ENCODE data around the gene HSPA8. TPM values are rescaled to one million over a fixed set of nuclear protein-coding genes. Genes with fewer than 3 reads are reported as not detected.

The HSPA8 gene
- total and polyA plus RNA-seq, 2 of the 13 experiments (the other 11 are each of a cell fraction or from before 2014, with no cell fraction given), result 936 to 2,151 TPM

GRCh38 chr11:123061403-123062157 is at the start of gene HSPA8 (continued):
- peak; percentile 58; the same call in 1 of the 2 replicates for TF ChIP-seq ZMAT3 (CRISPR knock-in tag; conservative IDR thresholded peaks at IDR 0.05)
- peak; percentile 28; the same call in 1 of the 2 replicates for TF ChIP-seq MEIS1 (CRISPR knock-in tag; IDR thresholded peaks at IDR 0.05; ENCODE audit: borderline replicate concordance)
- peak; percentile 80; the same call in 1 of the 2 replicates for TF ChIP-seq ZNF703 (CRISPR knock-in tag; IDR thresholded peaks at IDR 0.05; ENCODE audit: borderline replicate concordance)
- no peak for TF ChIP-seq GABPB1 (CRISPR knock-in tag; IDR thresholded peaks at IDR 0.05)
- no peak for TF ChIP-seq SP2 (CRISPR knock-in tag; IDR thresholded peaks at IDR 0.05)
- 0 out of 2 replicates have a peak, but pooled peaks have one; percentile 18 for TF ChIP-seq ZZZ3 (CRISPR knock-in tag; IDR thresholded peaks at IDR 0.05; ENCODE audit: borderline replicate concordance)
- peak; percentile 73; the same call in 1 of the 2 replicates for TF ChIP-seq ZNF557 (CRISPR knock-in tag; IDR thresholded peaks at IDR 0.05)
- 0 out of 2 replicates have a peak, but pooled peaks have one; percentile 23 for TF ChIP-seq ZSCAN9 (CRISPR knock-in tag; IDR thresholded peaks at IDR 0.05; ENCODE audit: borderline replicate concordance)
- TF ChIP-seq ZBED4 (CRISPR knock-in tag; IDR thresholded peaks at IDR 0.05; ENCODE audit: borderline replicate concordance), result peak; percentile 65
- TF ChIP-seq KMT2A (CRISPR knock-in tag; IDR thresholded peaks at IDR 0.05), result peak; percentile 3
- TF ChIP-seq ZNF253 (CRISPR knock-in tag; IDR thresholded peaks at IDR 0.05; ENCODE audit: borderline replicate concordance), result peak; percentile 66; the same call in 1 of the 2 replicates
- 0 out of 2 replicates have a peak, but pooled peaks have one; percentile 31 for TF ChIP-seq SALL2 (CRISPR knock-in tag; IDR thresholded peaks at IDR 0.05)
- TF ChIP-seq MIER2 (CRISPR knock-in tag; IDR thresholded peaks at IDR 0.05), result no peak
- peak; percentile 89; the same call in 1 of the 2 replicates for TF ChIP-seq GTF2F1 (IDR thresholded peaks at IDR 0.05; ENCODE audit: low read length)
- TF ChIP-seq ZNF329 (CRISPR knock-in tag; IDR thresholded peaks at IDR 0.05; ENCODE audit: low read depth), result peak; percentile 21; the same call in 1 of the 2 replicates
- peak; percentile 87; the same call in 1 of the 2 replicates for TF ChIP-seq DZIP1 (CRISPR knock-in tag; IDR thresholded peaks at IDR 0.05)
- TF ChIP-seq PCBP1 (IDR thresholded peaks at IDR 0.05; ENCODE audit: borderline replicate concordance, low read depth, low read length), result no peak
- TF ChIP-seq ZNF180 (CRISPR knock-in tag; IDR thresholded peaks at IDR 0.05; ENCODE audit: borderline replicate concordance, low read depth), result peak; percentile 36; the same call in 1 of the 2 replicates
- peak; percentile 2; the same call in 1 of the 2 replicates for TF ChIP-seq MEIS2 (CRISPR knock-in tag; IDR thresholded peaks at IDR 0.05)
- peak; percentile 24 for TF ChIP-seq U2AF1 (optimal IDR thresholded peaks at IDR 0.05; ENCODE audit: low read depth, low read length)
- peak; percentile 48; the same call in 1 of the 2 replicates for TF ChIP-seq ISL2 (CRISPR knock-in tag; IDR thresholded peaks at IDR 0.05)
